Choroid plexus epithelial cell (primary cell): ENCODE results near the gene CLSTN2.
A peak's percentile ranks its signal among the peaks of the same experiment; 100 is the strongest.

Experiments
- DNase-seq: peaks from one replicate; pipeline ENCODE4 v3.0.0-alpha.2; 2010; ENCODE audit warnings: low read depth
- H3K4me3 ChIP-seq: 2 replicates; pipeline ENCODE4 v1.5.1; 2011; ENCODE audit warnings: low read depth, mild to moderate bottlenecking, control low read depth, low read length, moderate library complexity
- CTCF ChIP-seq: conservative IDR thresholded peaks from 2 replicates; pipeline ENCODE4 v1.5.1; 2011; ENCODE audit warnings: low read depth, mild to moderate bottlenecking, control low read depth, inconsistent platforms, low read length, moderate library complexity

Gene CLSTN2

GRCh38 chr3:140010391-140010790 is 75.4 kb downstream of the CLSTN2 start:
- DNase-seq: no peak
- H3K4me3 ChIP-seq: no peak overlapping the region
- no peak for TF ChIP-seq CTCF

DNA sequence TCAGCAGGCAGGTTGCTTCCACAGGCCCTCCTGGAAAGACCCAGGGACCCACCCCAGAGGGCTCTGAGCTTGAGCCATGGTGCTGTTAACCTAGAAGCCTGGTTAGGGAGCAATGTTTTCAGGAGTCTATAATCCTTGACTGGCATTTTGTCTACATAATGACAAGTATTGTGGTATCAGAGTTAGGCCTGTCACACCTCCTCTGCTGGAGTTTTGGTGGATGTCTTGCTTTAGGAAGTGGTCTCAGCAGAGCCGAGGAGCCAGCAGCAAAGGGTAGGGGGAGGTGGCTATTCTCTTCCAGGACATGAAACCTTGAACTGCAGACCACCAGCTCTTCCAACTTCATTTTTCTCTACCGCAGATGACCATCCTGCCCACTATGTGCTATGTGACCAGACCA is 76.1 kb downstream of the CLSTN2 start:
- no peak for TF ChIP-seq CTCF
- no peak for DNase-seq

DNA sequence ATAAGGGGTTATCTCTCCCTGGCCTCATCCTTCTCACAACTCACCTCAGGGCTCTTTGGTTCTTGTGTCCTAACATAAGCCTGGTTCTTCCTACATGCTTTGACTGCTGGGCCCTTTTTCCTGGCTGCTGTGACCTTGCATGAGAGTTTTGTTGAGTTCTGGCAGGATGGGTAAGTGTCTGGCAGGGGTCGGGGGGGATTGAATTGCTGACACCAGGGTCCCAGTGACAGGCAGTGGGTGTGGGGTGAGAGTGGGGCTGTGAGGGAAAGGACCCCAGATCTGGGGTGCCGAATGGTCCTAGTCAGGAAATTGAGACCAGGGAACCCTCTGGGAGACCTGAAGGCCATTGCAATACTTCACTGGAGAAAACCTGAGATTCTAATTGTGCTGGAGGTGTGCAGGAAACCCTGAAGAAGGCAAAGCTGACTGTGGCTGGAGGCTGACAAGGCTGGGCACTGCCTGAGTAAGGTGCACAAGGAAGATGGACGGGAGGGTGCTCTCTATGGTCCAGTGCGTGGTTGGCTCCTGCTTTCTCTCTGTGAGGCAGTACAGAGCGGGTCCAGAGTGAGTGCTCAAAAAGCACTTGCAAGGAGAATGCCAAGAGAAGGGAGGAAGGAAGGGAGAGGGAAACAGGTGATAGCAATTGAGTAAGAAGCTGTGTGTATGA is 76.8 kb downstream of the CLSTN2 start:
- no peak for TF ChIP-seq CTCF
- DNase-seq: no peak
- no peak overlapping the region for H3K4me3 ChIP-seq

More for the DNA sequence above, 76.1 kb downstream of the CLSTN2 start:
- no peak overlapping the region for H3K4me3 ChIP-seq

DNA sequence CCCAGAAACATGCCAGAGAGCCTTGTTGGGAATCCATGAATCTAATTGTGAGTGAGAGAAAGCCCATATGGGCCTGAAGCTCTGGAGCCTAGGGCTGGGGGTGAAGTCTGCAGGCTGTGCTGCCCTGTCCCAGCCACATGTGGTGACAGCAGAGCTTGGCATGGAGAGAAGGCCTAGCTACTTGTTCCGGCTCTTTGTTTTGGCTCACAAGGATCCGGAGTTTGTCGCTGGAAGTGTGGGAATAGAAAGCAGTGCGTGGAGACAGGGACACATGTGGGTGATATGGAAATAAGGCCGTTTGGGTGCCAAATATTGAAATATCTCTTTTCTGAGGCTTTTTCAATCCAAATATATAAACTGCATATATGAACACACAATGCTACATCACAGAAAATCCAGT is 78.2 kb downstream of the CLSTN2 start:
- TF ChIP-seq CTCF: no peak
- H3K4me3 ChIP-seq: no peak overlapping the region
- no peak for DNase-seq

DNA sequence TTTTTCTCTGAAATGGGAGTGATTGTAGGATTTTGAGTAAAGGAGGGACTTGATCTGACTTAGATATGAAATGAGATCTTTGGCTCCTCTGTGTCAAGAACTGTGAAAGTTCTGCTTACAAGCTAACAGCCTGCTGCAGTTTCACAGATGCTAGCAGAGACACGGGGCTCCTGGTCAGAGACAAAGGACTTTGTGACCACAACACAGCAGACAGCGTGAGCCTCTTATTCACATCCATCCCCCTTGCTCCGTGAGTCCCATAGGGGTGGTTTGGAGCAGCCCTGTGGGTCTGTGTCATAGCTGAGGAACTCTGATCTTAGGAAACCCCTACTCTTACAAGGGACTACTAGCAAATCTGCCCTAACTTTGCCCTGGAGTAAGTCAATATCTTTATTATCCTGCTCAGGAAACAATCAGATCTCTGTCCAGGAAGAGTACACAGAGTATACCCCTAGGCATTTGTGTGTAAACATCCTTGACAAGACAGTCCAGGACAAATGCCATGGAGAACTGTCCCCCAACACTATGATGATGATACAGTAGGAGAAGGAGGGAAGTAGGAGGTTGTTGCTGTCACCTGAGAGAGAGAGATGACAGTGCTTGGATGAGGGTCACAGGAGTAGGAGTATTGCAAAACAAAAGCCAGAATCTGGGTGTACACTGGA is 80.0 kb downstream of the CLSTN2 start:
- no peak for TF ChIP-seq CTCF
- H3K4me3 ChIP-seq: no peak overlapping the region
- DNase-seq: no peak

- DNase-seq: no peak
- TF ChIP-seq CTCF: no peak
- no peak overlapping the region for H3K4me3 ChIP-seq
Observed at GRCh38 chr3:140015741-140016140, 80.8 kb downstream of the CLSTN2 start.

DNA sequence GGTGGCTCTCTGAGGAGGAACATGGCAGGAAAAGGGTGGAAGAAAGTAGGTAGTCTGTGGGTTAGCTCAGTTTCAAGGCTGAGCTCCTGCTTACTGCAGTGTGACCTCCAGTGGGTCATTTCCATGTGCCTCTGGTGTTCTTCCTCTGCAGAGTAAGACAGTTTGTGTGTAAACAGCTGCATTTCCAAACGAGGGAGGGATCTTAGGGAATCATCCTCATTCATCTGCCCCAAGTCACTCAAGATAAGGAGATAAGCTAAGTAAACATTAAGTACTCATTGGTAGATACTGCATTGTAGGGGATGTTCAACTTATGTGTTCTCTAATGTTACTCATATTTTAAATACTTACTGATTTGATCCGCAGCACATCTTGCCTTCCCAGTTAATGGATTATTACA is 83.6 kb downstream of the CLSTN2 start:
- peak; percentile 4 for DNase-seq
- TF ChIP-seq CTCF: no peak
- H3K4me3 ChIP-seq: no peak overlapping the region
